HG02763 (cell line): ENCODE measurements around the gene ATP4B.

ENCODE experiments used
- ATAC-seq: cut with Tn5 transposase; IDR thresholded peaks from one replicate; pipeline ENCODE4 v1.9.1; 2021; ENCODE audit warnings: mild to moderate bottlenecking, moderate library complexity; ENCODE audit not compliant: unreplicated experiment

The ATP4B gene

GRCh38 chr13:113643593-113643992 is 14.4 kb downstream of the ATP4B start:
- no peak for ATAC-seq

GRCh38 chr13:113642563-113642962 is 15.4 kb downstream of the ATP4B start:
- ATAC-seq, result no peak

- no peak for ATAC-seq
Measured at GRCh38 chr13:113641426-113641825, 16.6 kb downstream of the ATP4B start.

- ATAC-seq, result no peak
Measured at GRCh38 chr13:113639616-113640262, 18.3 kb downstream of the ATP4B start.

GRCh38 chr13:113638806-113639205 is 19.2 kb downstream of the ATP4B start:
- no peak for ATAC-seq

GRCh38 chr13:113638173-113638746 is 19.7 kb downstream of the ATP4B start:
- ATAC-seq, result no peak

GRCh38 chr13:113637262-113638160 is 20.5 kb downstream of the ATP4B start:
- ATAC-seq, result no peak

- ATAC-seq, result no peak
Measured at GRCh38 chr13:113636266-113636963, 21.6 kb downstream of the ATP4B start.

- ATAC-seq, result no peak
Measured at GRCh38 chr13:113635709-113636108, 22.3 kb downstream of the ATP4B start.

- ATAC-seq, result no peak
Measured at GRCh38 chr13:113635048-113635420, 23.0 kb downstream of the ATP4B start.

- no peak for ATAC-seq
Measured at GRCh38 chr13:113634279-113635047, 23.5 kb downstream of the ATP4B start.

- no peak for ATAC-seq
Measured at GRCh38 chr13:113633485-113633873, 24.5 kb downstream of the ATP4B start.

GRCh38 chr13:113632706-113633484 is 25.1 kb downstream of the ATP4B start:
- ATAC-seq, result no peak

GRCh38 chr13:113631341-113632095 is 26.5 kb downstream of the ATP4B start:
- ATAC-seq, result no peak

GRCh38 chr13:113630804-113631203 is 27.2 kb downstream of the ATP4B start:
- ATAC-seq, result no peak

- ATAC-seq, result no peak
Measured at GRCh38 chr13:113630296-113630695, 27.7 kb downstream of the ATP4B start.

GRCh38 chr13:113629866-113630265 is 28.1 kb downstream of the ATP4B start:
- ATAC-seq, result no peak

GRCh38 chr13:113628291-113629270 is 29.4 kb downstream of the ATP4B start:
- ATAC-seq, result no peak
